Activated CD4-positive, CD25-positive, alpha-beta regulatory T cell treated with anti-CD3 and anti-CD28 coated beads, Interleukin-2, amount 50 U/mL, for 24 hours (primary cell): ENCODE data around the gene CDCP1.
"Not testable (repeated sequence)": the region's sequence is repeated elsewhere in the genome, so short reads cannot be mapped to it uniquely, and the experiment has no call there.

Experiments used
- ATAC-seq, 2 donors: fragments of 150-1000 bp; cut with Tn5 transposase; one replicate each; pipeline ENCODE4 v1.10.0; 2021; ENCODE audit warnings: mild to moderate bottlenecking in 1 of 2, moderate library complexity in 1 of 2

CDCP1 gene

DNA sequence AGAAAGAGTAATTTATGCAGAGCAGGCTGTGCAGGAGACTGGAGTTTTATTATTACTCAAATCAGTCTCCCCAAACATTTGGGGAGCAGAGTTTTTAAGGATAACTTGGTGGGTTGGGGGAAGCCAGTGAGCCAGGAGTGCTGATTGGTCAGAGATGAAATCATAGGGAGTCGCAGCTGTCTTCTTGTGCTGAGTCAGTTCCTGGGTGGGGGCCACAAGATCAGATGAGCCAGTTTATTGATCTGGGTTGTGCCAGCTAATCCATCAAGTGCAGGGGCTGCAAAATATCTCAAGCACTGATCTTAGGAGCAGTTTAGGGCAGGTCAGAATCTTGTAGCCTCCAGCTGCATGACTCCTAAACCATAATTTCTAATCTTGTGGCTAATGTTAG, 92.4 kb downstream of the CDCP1 start:
- ATAC-seq: not testable (repeated sequence)

DNA sequence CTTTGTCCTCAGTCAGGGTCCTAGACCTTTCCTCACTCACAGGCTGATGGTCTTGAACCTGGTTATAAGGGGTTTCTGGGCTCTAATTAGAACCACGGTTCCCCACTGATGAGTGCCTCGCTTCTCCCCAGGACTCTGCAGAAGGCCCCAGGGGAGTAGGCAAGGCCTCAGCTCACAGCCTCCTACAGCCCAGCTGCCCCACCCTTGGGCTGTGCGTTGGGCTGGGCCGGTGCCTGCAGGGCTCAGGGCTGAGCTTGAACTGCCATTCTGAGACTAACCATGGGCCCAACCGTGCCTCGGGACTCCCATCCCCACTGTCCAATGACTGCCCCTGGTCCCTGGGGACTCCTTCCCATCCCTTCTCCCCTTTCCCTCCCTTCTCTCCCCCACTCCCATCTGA, 94.5 kb downstream of the CDCP1 start:
- no peak for ATAC-seq

DNA sequence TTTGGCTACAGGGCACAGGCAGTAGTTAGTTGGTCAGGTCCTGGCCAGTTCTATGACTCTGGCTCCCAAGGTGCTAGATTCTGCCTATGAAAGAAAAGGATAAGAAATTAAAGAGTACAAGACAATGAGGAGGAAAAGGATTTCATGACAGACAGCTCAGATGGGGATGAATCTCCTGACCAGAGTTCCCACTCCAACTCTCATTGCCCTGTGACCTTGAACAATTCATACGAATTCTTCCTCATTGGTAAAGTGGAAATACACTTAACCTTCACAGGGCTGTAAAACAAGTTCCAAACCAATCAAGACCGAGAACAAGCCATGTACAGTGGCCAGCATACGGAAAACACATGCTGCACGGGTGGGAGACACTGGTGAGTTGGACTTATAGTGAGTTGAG, 96.4 kb downstream of the CDCP1 start:
- no peak for ATAC-seq

DNA sequence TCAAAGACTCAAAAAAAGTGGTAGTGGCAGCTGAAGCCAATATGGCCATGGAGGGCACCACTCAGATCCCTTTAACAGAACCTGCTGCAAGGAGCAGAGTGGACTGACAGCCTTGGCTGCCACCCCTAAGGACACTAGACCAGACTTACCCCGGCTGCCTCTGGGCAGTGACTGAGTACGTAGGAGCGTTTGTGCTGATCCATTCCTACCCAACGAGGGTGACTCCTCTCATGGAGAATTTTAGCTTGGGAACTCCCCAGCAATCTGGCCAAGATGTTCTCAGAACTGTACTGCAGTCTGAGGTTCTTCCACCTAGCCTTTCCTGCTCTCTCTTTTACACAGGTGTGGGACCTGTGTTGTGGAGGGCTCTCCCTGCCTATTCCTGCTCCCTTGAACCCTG, 97.9 kb downstream of the CDCP1 start:
- ATAC-seq: no peak

DNA sequence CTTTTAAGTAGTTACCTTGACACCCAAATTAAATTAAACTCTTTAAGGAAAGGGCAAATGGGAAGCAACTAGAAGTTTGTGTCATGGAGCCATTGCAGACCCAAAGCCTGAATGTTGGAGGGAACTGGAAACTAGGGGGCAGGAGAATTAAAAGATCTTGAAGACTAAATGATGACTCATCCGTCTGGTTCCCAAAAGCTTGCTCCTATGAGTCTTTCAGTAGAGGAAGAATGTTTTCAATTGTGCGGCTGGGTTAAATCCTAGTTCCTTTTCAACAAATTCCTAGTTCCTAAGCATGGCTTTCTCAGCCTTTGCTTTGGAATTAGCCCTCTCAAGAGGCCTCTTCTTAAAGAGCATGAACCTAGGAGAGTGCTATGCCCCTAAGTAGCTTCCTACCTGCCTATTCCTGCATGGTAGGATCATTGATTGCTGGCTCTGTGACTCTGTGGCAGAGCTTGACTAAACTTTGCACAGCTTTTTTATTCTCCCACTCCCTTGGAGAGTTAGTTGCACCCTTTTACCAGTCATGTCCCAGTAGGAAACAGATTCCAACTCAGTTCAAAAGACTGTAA, 102.4 kb downstream of the CDCP1 start:
- ATAC-seq: no peak

DNA sequence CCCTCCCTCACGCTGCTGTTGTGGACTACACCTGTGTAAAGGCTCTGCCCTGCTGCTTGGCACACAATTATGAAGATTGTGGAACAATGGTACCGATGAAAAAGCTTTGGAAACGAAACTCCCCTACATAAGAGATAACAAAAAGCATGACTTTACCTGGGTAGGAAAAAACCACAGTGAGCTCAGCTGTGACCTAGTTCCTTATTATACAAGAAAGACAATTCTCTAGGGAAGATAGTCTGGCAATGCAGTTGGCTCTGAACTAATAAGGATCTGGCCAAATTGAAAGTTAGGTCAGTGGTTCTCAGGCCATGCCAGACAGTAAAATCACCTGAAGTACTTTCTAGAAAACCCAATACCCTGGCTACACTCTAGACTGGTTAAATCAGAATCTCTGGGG, 104.0 kb downstream of the CDCP1 start:
- no peak for ATAC-seq

DNA sequence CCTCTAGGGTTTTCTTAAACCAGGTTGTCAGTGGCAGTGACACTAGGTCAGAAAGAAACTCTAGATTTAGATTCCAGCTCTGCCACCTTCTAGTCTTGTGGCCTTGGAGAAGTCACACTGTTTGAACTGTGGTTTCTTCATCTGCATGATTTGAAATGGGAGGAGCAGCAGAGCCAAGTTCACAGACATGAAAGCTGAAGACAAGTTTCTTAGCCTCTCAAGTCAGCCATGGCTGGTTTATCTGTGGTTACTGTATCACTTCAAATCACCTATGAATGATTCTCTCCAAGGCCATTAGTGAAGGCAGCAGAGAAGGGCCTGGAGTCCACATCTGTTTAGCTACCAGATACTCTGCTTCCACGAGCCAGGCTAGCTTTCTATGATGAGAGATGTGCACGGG, 104.5 kb downstream of the CDCP1 start:
- ATAC-seq: no peak

DNA sequence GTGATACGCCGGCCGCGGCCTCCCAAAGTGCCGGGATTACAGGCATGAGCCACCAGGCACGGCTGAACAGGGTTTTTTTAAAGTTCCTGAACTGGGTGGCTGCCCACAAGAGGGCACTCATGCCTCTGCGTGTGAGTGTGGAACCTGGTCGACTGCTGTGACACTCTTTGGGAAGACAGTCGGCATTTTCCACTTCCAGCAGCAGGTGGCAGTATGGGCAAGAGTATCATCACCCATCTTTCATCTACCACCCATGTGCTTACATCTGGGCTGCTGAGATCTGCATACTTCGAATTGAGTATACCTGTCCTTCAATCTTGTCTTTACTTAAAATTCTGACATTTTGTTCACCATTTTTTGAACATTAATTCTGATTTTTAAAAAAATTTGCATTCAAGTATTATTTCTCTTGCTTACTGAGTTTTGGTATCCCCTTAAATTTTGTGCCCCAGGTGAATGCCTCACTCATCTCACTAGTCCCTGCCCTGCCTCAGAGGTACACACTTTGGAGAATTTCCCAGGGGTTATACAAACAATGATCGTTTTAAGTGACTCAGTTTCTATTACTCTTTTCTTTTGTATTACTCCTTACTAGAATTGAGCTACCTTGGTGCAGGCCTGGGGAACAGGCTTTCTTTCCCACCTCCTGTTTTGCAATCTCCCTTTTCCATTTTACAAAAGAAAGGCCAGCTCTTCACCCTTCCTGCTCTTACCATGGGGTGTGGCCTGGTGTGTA, 108.3 kb downstream of the CDCP1 start:
- ATAC-seq: peak; percentile 83 to 85

DNA sequence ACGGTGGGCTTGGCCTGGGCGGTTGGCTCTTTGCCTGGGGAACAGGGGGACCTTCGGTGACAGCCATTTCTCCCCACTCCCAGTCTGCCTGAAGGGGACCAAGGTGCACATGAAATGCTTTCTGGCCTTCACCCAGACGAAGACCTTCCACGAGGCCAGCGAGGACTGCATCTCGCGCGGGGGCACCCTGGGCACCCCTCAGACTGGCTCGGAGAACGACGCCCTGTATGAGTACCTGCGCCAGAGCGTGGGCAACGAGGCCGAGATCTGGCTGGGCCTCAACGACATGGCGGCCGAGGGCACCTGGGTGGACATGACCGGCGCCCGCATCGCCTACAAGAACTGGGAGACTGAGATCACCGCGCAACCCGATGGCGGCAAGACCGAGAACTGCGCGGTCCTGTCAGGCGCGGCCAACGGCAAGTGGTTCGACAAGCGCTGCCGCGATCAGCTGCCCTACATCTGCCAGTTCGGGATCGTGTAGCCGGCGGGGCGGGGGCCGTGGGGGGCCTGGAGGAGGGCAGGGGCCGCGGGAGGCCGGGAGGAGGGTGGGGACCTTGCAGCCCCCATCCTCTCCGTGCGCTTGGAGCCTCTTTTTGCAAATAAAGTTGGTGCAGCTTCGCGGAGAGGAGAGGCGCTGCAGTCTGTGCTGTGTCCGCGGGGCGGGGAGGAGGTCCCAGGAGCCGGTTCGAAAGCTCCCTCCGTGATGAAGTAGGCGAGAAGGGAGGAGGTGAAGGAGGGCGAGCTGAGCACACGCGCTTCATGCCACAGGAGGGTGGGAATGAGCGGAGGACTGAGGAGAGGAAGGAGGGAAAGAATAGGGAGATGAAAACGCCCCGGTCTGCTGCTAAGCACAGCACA, 110.5 kb downstream of the CDCP1 start:
- ATAC-seq: no peak

DNA sequence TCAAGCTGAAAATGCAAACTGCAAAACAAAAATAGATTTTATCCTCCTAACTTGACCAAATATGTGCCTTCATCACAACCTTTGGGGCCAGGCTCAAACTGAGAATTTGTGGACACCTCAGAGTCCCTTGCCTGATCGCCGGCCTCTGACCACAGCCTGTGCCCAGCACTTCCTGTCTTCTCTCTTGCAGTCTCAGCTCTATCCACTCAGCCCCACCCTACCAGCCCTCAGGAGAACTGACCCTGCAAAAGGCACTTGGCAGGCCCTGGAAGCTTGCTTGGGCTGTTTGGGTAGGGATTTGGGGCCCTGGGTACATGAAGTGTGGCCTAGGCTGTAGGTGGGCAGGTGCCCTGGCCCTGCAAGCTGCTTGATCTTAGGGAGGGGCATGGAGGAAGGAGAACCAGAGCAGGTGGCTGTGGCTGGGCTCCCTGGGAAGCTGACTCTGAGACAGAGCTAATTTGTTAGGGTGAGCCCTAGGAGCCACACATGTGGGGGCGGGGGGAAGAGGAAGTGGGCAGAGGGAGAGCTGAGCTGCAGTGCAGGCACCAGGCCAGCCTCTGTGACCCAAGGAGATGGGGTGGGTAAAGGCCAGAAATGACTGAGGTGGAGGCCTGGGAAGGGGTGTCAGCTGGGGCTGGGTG, 111.4 kb downstream of the CDCP1 start:
- ATAC-seq: no peak

DNA sequence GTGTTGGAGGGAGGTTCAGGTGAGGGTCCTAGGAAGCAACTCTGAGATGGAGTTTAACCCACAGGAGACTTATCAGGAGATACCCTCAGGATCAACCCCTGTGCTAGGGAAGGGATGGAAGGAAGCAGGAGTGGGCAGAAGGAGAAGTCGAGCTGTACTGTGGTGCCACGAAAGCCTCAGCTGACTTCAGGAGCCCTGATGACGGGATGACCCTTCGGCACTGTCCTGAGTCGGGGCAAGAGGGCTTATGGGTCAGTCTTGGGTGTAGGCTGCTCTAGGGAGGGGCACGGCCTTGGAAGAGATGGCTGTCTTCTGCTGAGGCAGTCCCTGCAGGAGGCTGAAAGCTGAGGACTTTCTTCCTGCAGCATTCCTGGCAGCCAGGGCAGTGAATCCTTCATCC, 112.4 kb downstream of the CDCP1 start:
- no peak for ATAC-seq
